ENCODE measurements around the gene LTBP1.

Gene LTBP1

GRCh38 chr2:33343387-33343895 is 396.7 kb downstream of the LTBP1 start:
- TF ChIP-seq CREB1 (IDR thresholded peaks at IDR 0.05; ENCODE audit: low read depth): no peak
- no peak for TF ChIP-seq MAX (IDR thresholded peaks at IDR 0.05)
- no peak for TF ChIP-seq REST (IDR thresholded peaks at IDR 0.05; ENCODE audit: low read depth)
- no peak for TF ChIP-seq USF1 (IDR thresholded peaks at IDR 0.05)
- TF ChIP-seq FOXM1 (IDR thresholded peaks at IDR 0.05; ENCODE audit: borderline replicate concordance, low read depth): no peak
- no peak for TF ChIP-seq NFIC (IDR thresholded peaks at IDR 0.05)
- TF ChIP-seq RAD21 (IDR thresholded peaks at IDR 0.05; ENCODE audit: low read depth): no peak
- no peak for TF ChIP-seq CEBPB (IDR thresholded peaks at IDR 0.05)
- TF ChIP-seq EGR1 (IDR thresholded peaks at IDR 0.05): no peak
- no peak for TF ChIP-seq EP300 (IDR thresholded peaks at IDR 0.05; ENCODE audit: borderline replicate concordance)
- no peak for TF ChIP-seq TEAD4 (IDR thresholded peaks at IDR 0.05)
- no peak for TF ChIP-seq TCF12 (IDR thresholded peaks at IDR 0.05; ENCODE audit: low read depth)
- no peak for TF ChIP-seq YY1 (IDR thresholded peaks at IDR 0.05; ENCODE audit: low read depth)
- no peak for TF ChIP-seq TAF1 (IDR thresholded peaks at IDR 0.05; ENCODE audit: low read depth)

GRCh38 chr2:33344230-33344629 is 397.5 kb downstream of the LTBP1 start:
- TF ChIP-seq RAD21 (IDR thresholded peaks at IDR 0.05; ENCODE audit: low read depth): no peak
- no peak for TF ChIP-seq TAF1 (IDR thresholded peaks at IDR 0.05; ENCODE audit: low read depth)
- no peak for TF ChIP-seq ZBTB7A (IDR thresholded peaks at IDR 0.05; ENCODE audit: low read depth)
- no peak for TF ChIP-seq CREB1 (IDR thresholded peaks at IDR 0.05; ENCODE audit: low read depth)
- TF ChIP-seq NFIC (IDR thresholded peaks at IDR 0.05): no peak
- no peak for TF ChIP-seq MAX (IDR thresholded peaks at IDR 0.05)

GRCh38 chr2:33347856-33348255 is 401.1 kb downstream of the LTBP1 start:
- TF ChIP-seq MAX (IDR thresholded peaks at IDR 0.05) (no peak), FOXM1 (IDR thresholded peaks at IDR 0.05; ENCODE audit: borderline replicate concordance, low read depth) (no peak), RAD21 (IDR thresholded peaks at IDR 0.05; ENCODE audit: low read depth) (no peak), REST (IDR thresholded peaks at IDR 0.05; ENCODE audit: low read depth) (no peak), CREB1 (IDR thresholded peaks at IDR 0.05; ENCODE audit: low read depth) (no peak), NFIC (IDR thresholded peaks at IDR 0.05) (no peak)

- TF ChIP-seq MAX (IDR thresholded peaks at IDR 0.05) (no peak), EGR1 (IDR thresholded peaks at IDR 0.05) (no peak)
Observed at GRCh38 chr2:33350632-33351031, 403.9 kb downstream of the LTBP1 start.

- no peak for TF ChIP-seq TEAD4 (IDR thresholded peaks at IDR 0.05)
- no peak for TF ChIP-seq ZBTB7A (IDR thresholded peaks at IDR 0.05; ENCODE audit: low read depth)
- TF ChIP-seq NFIC (IDR thresholded peaks at IDR 0.05): no peak
- no peak for TF ChIP-seq USF1 (IDR thresholded peaks at IDR 0.05)
Observed at GRCh38 chr2:33351781-33352180, 405.0 kb downstream of the LTBP1 start.

GRCh38 chr2:33354981-33355380 is 408.2 kb downstream of the LTBP1 start:
- TF ChIP-seq MAX (IDR thresholded peaks at IDR 0.05): no peak
- TF ChIP-seq YY1 (IDR thresholded peaks at IDR 0.05; ENCODE audit: low read depth): no peak
- no peak for TF ChIP-seq TEAD4 (IDR thresholded peaks at IDR 0.05)
- TF ChIP-seq EGR1 (IDR thresholded peaks at IDR 0.05): no peak
- no peak for TF ChIP-seq FOXM1 (IDR thresholded peaks at IDR 0.05; ENCODE audit: borderline replicate concordance, low read depth)
- no peak for TF ChIP-seq RAD21 (IDR thresholded peaks at IDR 0.05; ENCODE audit: low read depth)
- TF ChIP-seq TCF12 (IDR thresholded peaks at IDR 0.05; ENCODE audit: low read depth): no peak
- no peak for TF ChIP-seq REST (IDR thresholded peaks at IDR 0.05; ENCODE audit: low read depth)
- TF ChIP-seq EP300 (IDR thresholded peaks at IDR 0.05; ENCODE audit: borderline replicate concordance): no peak
- no peak for TF ChIP-seq ZBTB7A (IDR thresholded peaks at IDR 0.05; ENCODE audit: low read depth)
- no peak for TF ChIP-seq CEBPB (IDR thresholded peaks at IDR 0.05)
- no peak for TF ChIP-seq TAF1 (IDR thresholded peaks at IDR 0.05; ENCODE audit: low read depth)
- TF ChIP-seq USF1 (IDR thresholded peaks at IDR 0.05): no peak
- no peak for TF ChIP-seq CREB1 (IDR thresholded peaks at IDR 0.05; ENCODE audit: low read depth)
- no peak for TF ChIP-seq NFIC (IDR thresholded peaks at IDR 0.05)

All from Ishikawa (cell line).